ENCODE measurements around the gene RSPO4.

GRCh38 chr20:924639-925038, 77.5 kb downstream of the RSPO4 start:
- TF ChIP-seq POLR2AphosphoS5 (IDR thresholded peaks at IDR 0.05; ENCODE audit: borderline replicate concordance, low read depth, low read length), result no peak
- no peak for TF ChIP-seq EZH2 (IDR thresholded peaks at IDR 0.05)
- TF ChIP-seq FOXP2 (optimal IDR thresholded peaks at IDR 0.05; ENCODE audit: control extremely low read depth, extremely low read length, insufficient read depth), result no peak
